Measurements from ENCODE around the gene RBAK.

GRCh38 chr7:5094641-5095040 is 49.0 kb downstream of the RBAK start:
- TF ChIP-seq CTCF (IDR thresholded peaks at IDR 0.05; ENCODE audit: low read depth, low read length) = no peak
- no peak for TF ChIP-seq POLR2A (IDR thresholded peaks at IDR 0.05; ENCODE audit: extremely low read depth, insufficient read length)
- TF ChIP-seq MYC (IDR thresholded peaks at IDR 0.05; ENCODE audit: low read depth, low read length) = no peak
- TF ChIP-seq MAX (IDR thresholded peaks at IDR 0.05; ENCODE audit: low read depth, low read length) = no peak

All from NB4 (cell line).